Endothelial cell of umbilical vein (primary cell): ENCODE data around the gene TMIGD2.
A peak's percentile ranks its signal among the peaks of the same experiment; 100 is the strongest.

Experiments
- EZH2 ChIP-seq: IDR thresholded peaks from 2 replicates; pipeline ENCODE4 v1.6.1; 2012; ENCODE audit warnings: borderline replicate concordance, low read depth, mild to moderate bottlenecking, moderate library complexity, low read length, inconsistent platforms; ENCODE audit not compliant: severe bottlenecking
- POLR2A ChIP-seq: IDR thresholded peaks from 2 replicates; pipeline ENCODE4 v1.6.1; 2012; ENCODE audit warnings: low read depth, mild to moderate bottlenecking, control low read depth, low read length
- POLR2AphosphoS5 ChIP-seq: IDR thresholded peaks from 2 replicates; pipeline ENCODE4 v1.6.1; 2012; ENCODE audit warnings: low read depth, mild to moderate bottlenecking, control low read depth, low read length, moderate library complexity; ENCODE audit not compliant: insufficient read depth
- TF ChIP-seq, protein P1 (sequence below), 2 donors: IDR thresholded peaks; 1 replicate in 1 of 2; 2 replicates in 1 of 2; pipeline ENCODE4 v1.5.1; 2011; ENCODE audit warnings: low read length in 2 of 2, mild to moderate bottlenecking in 2 of 2, moderate library complexity in 2 of 2, control low read depth in 1 of 2, inconsistent platforms in 1 of 2, low read depth in 1 of 2; ENCODE audit not compliant: insufficient read depth in 1 of 2; ENCODE audit errors: extremely low read depth in 1 of 2
- TF ChIP-seq, protein P2 (sequence below): IDR thresholded peaks from 2 replicates; pipeline ENCODE4 v1.6.1; 2011; ENCODE audit not compliant: insufficient read depth, insufficient read length

DNA sequence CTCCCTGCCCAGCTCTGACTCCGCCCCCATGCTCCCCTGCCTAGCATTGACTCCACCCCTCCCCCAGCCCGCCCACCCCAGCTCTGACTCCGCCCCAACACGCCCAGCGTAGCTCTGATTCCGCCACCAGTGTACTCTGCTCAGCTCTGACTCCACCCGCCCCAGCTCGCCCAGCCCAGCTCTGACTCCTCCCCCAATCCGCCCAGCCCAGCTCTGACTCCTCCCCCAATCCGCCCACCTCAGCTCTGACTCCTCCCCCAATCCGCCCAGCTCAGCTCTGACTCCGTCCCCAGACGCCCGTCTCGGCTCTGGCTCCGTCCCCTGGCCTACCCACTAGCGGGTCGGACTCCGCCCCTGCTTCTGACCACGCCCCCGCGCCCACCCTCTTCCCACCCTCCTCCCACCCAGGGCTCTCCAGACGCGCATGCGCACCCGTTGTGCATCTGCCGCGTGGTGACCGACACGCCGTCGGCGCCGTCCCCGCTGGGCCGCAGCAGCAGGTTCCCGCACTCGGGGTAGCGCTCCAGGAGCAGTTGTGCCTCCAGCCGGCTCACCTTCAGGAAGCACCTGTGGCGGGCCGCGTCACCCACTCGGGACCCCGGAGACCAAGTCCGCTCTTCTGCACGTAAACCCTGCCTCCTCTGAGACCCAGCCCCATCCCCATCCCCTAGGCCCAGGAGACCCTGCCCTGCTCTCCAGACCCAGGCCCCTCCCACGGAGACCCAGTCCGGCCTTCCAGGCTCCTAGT, 26.2 kb upstream of the TMIGD2 start:
- TF ChIP-seq, protein P1, sequence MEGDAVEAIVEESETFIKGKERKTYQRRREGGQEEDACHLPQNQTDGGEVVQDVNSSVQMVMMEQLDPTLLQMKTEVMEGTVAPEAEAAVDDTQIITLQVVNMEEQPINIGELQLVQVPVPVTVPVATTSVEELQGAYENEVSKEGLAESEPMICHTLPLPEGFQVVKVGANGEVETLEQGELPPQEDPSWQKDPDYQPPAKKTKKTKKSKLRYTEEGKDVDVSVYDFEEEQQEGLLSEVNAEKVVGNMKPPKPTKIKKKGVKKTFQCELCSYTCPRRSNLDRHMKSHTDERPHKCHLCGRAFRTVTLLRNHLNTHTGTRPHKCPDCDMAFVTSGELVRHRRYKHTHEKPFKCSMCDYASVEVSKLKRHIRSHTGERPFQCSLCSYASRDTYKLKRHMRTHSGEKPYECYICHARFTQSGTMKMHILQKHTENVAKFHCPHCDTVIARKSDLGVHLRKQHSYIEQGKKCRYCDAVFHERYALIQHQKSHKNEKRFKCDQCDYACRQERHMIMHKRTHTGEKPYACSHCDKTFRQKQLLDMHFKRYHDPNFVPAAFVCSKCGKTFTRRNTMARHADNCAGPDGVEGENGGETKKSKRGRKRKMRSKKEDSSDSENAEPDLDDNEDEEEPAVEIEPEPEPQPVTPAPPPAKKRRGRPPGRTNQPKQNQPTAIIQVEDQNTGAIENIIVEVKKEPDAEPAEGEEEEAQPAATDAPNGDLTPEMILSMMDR (IDR thresholded peaks at IDR 0.05; ENCODE audit: extremely low read depth in 1 of 2, insufficient read depth in 1 of 2, low read depth in 1 of 2, low read length in 2 of 2): no peak
- TF ChIP-seq POLR2A (peak; percentile 48), POLR2AphosphoS5 (peak; percentile 15), EZH2 (no peak)
- TF ChIP-seq, protein P2, sequence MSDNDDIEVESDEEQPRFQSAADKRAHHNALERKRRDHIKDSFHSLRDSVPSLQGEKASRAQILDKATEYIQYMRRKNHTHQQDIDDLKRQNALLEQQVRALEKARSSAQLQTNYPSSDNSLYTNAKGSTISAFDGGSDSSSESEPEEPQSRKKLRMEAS: peak; percentile 80
